ENCODE results near the gene KHSRP.
"Not testable (repeated sequence)": the region's sequence is repeated elsewhere in the genome, so short reads cannot be mapped to it uniquely, and the experiment has no call there.

Gene KHSRP

GRCh38 chr19:6416658-6417405 is 7.8 kb downstream of the KHSRP start:
- no peak for DNase-seq

DNA sequence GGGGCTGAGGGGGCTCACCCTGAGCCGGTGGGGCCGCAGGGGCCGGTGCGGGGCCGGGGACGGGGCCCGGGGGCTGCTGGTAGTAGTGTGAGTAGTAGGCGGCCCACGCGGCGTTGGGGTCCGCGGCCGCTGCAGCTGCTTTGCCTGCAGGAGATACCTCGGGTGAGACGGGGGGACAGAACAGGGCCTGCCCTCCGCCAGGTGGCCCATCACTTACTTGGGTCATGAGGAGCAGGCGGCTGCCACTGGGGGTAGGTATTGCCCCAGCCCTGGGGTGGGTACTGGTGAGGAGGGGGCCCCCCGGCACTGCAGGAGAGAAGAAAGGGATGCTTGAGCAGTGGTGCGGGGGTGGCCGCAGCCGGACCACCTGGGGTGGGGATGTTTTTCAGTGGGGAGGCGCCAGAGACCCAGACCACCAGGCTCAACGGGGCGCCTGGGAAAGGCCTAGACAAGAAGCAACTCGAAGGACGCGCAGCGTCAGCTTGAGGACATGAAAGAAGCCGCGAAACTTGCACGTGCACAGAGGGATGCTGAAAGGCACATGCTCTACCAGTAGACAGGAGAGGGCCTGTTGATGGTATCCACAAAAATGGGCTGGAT is 8.9 kb downstream of the KHSRP start:
- DNase-seq: no peak

DNA sequence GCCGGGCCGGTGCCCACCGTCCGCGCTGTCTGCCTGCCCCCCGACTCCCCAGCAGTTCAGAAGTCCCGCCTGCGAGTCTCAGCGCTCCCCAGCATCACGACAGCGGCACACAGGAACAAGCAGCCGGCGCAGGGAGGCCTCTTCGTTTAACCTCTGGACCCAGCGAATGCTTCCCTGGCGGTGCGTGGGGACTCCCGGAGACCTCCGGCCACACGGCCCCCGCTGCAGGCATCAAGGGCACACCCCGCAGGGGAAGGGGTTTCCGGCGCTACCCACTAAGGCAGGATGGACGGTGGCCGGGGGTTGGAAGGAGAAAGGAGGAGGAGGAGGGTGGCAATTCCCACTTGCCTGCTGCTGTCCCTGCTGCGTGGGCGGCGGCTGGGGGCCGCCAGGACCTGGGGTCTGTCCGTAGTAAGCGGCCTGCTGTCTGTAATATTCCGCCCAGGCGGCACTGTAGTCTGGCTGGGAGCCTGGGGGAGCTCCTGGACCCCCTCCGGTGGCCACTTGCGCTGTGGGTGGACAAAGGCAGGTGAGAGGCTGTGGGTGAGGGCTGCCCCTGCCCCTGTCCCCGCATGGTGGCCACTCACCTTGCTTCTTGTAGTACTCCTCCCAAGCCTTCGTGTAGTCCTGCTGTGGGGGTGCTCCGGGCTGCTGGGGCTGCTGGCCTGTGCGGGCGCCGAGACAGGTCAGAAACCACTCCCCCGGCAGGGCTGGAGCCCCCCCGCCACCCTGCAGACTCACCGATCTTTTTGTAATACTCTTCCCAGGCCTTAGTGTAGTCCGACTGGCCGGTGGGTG is 9.6 kb downstream of the KHSRP start:
- no peak for DNase-seq

- no peak for DNase-seq
Observed at GRCh38 chr19:6413721-6414643, 10.6 kb downstream of the KHSRP start.

- DNase-seq: no peak
Observed at GRCh38 chr19:6413291-6413690, 11.3 kb downstream of the KHSRP start.

DNA sequence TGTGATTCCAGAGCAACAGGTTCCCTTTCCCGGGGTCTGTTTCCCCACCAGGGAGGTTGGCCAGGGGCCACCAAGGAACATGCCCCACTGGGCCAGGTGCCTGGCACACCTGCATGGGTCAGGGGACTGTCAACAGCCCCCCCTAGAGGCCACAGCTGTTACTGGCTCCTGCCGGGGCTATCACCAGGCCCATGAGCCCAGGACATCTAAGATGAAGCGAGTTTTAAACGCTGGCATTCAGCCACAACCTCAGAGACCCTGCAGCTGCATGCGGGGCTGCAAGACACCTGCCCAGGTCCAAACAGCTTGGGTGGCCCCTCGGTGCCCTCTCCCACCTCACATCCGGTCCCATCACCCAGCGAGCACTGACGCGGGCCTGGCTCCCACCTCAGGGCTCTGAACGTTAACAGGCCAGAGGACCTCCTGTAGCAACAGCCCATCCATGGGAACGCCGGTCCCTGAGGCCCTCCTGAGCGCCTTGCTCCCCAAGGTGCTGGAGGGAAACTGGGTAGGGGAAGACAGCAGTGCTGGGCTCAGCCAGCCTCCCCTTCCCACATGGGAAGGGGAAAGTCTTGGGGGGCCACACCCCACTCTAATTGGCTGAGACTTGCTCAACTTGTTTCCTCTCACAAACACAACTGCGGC is 12.0 kb downstream of the KHSRP start:
- no peak for DNase-seq

DNA sequence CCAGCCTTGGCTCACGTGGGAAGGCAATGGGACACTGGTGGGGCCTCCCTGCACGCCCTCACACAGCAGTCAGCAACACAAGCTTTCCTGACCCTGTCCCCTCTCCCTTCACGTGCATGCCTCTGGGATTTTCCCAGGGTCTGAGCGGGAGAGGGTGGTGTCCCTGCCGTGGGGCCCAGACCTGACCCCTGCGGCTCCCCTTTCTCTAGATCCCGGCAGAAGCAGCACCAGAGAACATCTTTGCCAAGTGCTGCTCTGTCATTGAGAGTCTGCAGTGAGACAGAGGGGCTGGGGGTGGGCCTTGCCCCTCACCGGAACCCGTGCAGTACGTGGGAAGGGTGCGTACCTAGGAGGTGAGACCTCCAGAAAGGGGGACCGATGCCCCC is 12.6 kb downstream of the KHSRP start:
- no peak for DNase-seq

DNA sequence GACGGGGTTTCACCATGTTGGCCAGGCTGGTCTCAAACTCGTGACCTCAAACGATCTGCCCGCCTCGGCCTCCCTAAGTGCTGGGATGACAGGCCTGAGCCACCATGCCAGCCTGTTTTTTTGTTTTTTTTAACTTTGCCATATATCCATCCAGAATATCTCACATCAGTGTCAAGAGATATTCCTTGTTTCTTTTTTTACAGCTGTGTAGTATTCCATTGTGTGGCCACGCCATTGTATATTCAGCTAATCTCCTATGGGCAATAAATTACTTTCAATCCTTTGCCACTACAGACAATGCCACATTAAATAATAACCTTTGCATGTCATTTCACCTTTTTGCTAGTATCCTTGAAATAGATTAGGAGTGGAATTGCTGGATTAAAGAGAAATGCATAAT is 15.3 kb downstream of the KHSRP start:
- no peak for DNase-seq

GRCh38 chr19:6406401-6406800 is 18.2 kb downstream of the KHSRP start:
- peak; percentile 63 for DNase-seq

GRCh38 chr19:6402837-6403608 is 21.6 kb downstream of the KHSRP start:
- DNase-seq: no peak

DNA sequence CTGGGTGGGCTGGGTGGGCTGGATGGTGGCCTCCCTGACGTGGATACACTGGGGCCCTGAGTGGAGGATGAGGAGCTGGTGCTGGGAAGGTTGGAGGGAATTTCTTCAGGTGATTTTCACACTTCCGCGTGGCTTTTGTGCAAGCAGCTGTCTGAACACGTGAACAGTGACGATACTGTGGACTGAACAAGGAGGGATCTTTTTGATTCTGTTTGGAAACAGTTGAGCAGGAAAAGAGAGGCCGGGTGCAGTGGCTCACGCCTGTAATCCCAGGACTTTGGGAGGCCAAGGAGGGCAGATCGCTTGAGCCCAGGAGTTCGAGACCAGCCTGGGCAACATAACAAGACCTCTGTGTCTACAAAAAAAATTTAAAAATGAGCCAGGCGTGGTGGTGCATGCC is 22.6 kb downstream of the KHSRP start:
- no peak for DNase-seq

- not testable (repeated sequence) for DNase-seq
Observed at GRCh38 chr19:6400062-6400944, 24.3 kb downstream of the KHSRP start.

DNA sequence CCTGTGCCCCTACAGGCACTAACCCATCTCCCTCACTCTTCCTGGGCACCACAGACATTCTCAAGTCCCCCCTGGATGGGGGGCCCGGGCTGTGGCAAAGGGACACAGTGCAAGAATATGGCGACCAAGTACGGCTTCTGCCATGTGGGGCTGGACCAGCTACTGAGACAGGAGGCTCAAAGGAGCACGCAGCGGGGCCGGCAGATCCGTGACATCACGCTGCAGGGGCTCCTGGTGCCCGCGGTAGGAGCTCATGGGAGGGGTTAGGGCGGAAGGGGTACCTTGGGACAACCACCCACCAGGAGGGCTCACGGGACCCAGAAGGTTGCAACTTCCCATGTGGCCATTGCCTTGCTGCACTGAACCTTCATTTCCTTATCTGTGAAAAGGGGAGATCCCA is 28.3 kb downstream of the KHSRP start:
- DNase-seq: no peak

GRCh38 chr19:6394831-6395230 is 29.8 kb downstream of the KHSRP start:
- DNase-seq: no peak

DNA sequence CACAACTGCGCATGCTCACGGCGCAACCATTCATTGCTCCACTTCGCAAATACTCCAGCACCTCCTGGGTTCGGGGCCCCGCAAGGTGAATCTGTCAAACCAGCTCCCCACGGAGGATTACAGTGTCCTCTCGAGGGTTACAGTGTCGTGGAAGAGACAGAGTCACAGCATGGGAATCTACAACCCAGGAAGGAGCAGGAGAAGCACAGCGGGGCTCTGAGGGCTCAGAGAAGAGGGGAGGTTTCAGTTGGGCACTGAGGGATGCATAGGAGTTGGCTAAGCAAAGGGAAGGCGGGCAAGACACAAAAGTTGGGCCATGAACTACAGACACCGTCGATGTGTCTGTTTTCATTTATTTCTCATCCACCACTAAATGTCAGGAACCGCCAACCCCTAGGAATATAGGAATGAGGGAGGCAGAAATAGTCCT is 30.6 kb downstream of the KHSRP start:
- DNase-seq: no peak

GRCh38 chr19:6393074-6393982 is 31.3 kb downstream of the KHSRP start, which contains the start of gene GTF2F1:
Gene GTF2F1, minus strand, starts transcription at chr19:6393164. Its CDS starts 169 bp downstream, at chr19:6392995.
- peak; percentile 93 for DNase-seq

DNA sequence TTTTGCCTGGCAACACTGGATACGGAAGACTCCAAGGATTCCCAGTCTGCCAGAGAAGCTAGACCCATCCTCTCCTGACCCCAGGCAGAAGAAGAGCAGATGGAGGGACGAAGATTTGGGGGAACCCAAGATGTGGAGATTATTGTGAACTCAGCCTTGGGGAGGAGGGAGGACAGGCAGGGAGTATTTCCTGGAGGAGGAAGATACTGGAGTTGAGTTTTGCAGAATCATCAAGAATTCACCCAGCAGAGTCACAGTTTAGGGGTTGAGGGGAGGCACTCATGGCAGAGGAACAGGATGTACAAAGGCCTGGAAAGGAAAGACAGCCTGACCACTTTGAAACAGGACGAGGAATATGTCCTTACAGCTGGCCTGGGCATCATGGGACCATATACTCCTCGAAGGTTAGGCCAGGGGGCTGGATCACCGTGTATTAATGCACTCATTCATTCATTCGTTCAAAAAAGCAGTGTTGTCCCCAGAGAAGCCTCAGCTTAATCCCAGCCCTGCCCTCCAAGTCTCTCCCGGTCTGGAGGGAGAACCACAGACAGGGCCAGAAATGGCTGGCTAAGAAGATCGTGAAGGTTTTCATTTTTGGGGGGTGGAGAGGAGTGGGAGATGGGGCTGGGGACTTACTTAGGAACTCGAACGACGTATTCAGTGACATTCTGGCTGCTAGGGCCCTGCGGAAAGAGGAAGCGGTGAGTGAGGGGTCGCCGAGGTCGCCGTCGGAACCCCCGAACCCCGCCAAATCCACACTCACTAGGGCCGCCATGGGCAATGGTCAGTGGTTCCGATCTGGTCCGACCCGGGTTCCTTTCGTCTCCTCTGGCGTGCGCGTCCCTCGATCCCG is 32.2 kb downstream of the KHSRP start:
- DNase-seq: peak; percentile 12

DNA sequence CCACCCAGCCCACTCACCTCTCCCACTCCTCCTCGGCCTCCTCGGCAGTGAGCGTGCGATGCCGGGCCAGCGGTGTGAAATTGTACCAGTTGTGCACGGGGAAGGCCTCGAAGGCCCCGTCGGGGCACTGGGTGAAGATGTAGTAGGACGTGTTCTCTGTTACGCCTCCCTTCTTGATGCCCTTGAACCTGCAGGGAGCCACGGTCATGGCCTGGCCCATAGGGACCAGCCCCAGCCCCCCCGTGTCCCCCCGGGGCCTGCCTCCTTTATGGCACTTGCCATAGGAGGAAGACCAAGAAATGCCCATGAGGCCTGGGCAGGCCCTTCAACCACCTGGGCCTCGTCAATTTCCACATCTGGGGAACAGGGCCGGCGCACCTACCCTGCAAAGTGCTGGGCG is 37.2 kb downstream of the KHSRP start:
- DNase-seq: no peak
